GDM1 (cell line): ENCODE measurements around the gene CRTC1.

Source experiments
- DNase-seq: peaks from one replicate; lab custom pipeline; 2025; lab: John Stamatoyannopoulos, UW

CRTC1 gene

DNA sequence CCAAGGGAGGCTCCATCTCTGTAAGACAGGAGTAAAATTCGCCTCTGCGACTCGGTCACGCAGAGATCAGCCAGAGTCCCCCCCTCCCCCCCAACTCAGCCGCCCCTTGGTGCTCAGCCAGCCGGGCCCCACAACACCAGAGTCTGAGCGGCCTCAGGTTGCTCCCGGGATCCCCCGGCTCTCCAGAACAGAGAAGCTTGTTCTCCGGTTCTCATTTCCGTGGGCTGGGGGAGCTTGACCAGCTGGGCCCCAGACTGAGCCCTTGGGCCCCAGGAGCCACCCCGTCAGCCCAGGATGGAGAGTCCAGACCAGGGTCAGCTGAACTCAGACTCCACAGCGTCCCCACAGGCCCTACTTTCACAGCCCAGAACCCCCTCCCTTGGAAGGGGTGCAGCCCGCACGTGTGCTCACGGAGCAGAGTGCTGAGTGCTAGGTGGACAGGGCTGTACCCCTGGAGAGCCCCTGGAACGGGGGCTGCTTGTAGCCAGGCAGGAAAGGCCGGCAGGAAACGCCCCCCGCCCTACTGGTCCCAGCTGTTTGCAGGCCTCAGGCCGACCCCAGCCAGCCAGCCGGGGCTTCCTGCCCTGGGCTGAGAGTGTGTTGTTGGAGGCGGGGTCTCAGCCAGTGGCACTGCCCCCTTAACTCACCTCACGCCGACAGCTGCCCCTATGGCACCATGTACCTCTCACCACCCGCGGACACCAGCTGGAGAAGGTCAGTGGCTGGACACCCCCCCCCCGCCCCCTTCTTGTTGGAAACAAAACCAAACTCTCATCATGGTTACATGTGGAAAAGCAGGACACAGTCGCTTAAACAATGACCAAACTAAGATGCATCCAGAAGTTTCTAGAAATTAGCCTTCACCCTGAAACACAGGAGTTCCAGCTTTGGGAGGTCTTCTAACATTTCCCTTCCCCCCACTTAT is 63.2 kb downstream of the CRTC1 start:
- DNase-seq = no peak

DNA sequence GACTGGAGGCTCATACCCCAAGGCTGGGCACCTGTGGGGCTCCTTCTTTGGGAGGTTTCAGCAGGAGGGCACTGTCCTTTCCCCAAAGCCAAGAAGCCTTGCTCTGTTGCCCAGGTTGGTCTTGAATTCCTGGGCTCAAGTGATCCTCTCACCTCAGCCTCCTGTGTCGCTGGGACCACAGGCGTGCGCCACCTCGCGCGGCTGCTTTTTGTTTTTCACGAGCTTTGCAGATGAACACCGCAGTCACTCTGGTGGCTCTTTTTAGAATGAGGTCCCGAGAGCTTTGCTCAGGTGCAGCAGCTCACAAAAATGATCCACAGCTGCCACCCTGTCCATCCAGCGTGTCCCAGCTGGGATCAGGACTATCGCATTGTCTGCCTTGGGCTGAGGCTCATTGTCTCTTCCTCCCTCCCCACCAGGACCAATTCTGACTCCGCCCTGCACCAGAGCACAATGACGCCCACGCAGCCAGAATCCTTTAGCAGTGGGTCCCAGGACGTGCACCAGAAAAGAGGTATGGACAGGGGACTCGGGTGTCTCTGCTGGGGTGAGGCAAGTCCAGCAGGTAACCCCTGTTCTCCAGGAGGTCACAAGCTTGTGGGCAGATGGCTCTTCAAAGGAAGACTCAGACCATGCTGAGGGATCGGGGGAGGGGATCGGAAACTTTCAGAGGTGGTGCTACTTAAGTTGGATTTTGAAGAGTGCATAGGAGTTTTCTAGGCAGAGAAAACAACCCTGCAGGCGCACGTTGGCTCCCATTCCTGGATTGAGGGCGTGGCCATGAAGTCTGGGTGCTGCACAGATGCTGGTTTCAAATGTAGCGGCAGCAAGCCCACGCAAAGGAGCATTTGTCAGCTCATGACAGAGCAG is 66.1 kb downstream of the CRTC1 start:
- no peak for DNase-seq

DNA sequence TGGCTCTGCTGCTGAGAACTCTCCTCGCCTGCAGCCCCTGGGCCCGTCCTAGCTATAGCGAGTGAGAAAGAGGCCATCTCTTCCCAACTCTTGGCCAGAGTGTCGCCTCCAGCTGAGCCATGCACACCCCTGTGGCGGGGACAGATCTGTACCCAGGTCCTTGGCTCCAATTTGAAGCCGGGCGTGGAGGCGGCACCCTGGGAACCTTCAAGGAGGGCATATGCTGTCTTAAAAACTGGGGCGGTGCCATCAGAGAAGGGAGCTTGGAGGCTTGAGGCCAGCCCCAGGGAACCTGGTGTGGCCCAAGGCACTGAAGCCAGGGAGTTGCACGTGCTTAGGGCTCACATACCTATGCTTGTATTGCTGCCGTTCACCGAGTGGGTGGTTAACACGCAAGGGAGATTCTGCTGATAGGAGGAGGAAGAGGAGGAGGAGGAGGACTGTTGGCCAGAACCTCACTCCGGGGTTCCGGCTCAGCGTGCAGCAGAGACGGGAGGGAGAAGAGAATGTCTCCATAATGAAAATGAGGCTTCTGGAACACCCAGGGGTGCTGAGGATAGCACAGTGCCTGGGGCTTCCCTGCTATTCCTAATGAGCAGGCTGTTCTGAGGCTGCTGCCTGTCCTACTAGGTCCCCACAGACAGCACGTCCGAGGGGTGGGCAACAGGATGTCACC is 67.0 kb downstream of the CRTC1 start:
- DNase-seq = no peak

DNA sequence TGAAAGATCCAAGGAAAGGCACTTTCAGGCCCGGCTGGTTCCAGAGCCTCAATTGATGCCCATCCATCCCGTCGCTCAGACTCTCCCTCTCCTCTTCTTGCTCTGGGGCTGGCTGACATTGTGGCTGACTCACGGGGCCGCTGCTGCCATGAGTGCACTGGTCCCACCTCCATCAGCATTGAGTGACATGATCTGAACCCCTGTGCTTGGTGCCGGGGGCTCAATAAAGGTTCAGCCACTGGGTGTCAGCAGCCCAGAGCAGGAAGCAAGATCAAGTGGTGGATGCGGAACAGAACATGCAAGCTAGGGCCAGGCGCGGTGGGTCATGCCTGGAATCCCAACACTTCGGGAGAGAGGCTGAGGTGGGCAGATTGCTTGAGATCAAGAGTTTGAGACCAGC is 68.1 kb downstream of the CRTC1 start:
- DNase-seq = no peak

DNA sequence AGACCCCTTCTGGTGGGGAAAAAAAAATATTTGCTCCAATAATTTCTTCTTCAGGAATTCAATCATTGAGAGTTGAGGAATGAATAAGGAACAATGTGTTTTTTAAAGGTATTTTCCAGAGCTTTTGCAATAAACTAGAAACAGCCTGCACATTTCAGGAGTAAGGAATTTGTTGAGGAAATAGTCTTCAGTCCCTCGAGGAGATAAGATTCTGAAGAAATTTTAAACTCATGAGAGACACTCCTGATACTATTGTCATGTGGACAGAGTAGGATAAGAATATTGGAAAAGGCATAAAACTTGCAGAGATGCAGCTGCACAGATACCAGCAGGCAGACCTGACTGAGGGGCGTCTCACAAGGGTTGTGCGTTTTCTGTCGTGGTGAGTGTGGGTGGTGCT is 71.0 kb downstream of the CRTC1 start:
- no peak for DNase-seq

DNA sequence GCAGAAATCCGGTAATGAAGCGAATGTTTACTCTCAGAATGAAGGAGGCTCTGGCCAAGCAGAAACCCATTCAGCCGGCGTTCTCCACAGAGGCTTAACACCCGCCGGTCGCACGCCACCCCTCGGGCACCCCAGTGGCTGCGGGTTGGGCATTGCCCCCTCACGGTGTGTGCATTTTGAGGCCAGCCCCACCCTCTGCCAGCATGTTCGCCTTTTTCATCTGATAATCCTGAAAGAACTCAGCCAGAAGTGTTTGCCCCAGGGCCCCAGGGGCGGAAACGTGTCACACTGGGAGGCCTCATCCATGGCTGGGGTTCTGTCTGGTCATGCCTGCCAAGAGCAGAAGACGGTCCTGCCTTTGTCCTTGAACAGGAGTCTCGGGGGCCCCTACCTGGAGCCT is 73.4 kb downstream of the CRTC1 start:
- DNase-seq = no peak

DNA sequence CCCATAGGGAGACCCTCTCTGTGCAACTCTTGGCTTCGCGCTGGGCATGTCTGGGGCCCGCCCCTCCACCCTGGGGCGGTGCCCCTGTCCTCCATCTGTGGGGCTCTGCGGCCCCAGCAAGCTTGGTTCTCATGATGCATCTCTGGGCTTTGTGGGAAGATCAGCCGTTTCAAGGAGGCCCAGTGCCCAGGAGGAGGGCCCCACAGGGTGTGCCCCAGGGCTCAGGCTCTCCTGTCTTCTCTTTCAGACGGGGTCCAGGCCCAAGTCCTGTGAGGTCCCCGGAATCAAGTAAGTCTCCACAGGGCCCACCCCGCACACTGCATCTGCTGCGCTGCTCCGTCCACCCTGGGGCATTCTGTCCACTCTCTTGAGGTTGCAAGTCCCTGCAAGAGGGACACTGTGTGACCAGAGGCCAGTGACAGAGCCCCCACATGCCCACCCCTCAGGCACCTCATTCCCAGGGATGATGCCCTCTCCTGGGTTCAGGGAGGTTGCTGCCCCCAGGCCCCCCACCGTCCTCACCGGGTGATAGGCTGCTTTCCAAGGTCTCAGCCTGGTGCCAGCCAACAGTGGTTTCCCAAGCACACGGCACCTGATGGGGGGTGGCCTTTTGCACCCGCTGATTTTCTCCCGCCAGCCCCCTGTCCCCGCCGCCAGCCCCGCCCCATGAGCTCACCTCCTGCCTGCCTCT is 76.0 kb downstream of the CRTC1 start:
- no peak for DNase-seq

DNA sequence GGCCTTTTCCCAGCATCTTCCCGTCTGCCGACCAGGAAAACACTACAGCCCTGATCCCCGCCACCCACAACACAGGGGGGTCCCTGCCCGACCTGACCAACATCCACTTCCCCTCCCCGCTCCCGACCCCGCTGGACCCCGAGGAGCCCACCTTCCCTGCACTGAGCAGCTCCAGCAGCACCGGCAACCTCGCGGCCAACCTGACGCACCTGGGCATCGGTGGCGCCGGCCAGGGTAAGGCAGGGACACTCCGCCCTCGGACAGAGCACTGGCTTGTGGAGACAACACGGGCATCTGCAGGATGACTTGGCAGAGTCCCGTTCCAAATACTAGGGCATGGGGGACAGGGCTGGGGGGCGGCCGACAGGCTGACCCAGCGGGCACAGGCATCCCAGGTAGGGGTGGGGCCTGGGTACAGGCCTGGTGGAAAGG is 76.5 kb downstream of the CRTC1 start:
- no peak for DNase-seq

DNA sequence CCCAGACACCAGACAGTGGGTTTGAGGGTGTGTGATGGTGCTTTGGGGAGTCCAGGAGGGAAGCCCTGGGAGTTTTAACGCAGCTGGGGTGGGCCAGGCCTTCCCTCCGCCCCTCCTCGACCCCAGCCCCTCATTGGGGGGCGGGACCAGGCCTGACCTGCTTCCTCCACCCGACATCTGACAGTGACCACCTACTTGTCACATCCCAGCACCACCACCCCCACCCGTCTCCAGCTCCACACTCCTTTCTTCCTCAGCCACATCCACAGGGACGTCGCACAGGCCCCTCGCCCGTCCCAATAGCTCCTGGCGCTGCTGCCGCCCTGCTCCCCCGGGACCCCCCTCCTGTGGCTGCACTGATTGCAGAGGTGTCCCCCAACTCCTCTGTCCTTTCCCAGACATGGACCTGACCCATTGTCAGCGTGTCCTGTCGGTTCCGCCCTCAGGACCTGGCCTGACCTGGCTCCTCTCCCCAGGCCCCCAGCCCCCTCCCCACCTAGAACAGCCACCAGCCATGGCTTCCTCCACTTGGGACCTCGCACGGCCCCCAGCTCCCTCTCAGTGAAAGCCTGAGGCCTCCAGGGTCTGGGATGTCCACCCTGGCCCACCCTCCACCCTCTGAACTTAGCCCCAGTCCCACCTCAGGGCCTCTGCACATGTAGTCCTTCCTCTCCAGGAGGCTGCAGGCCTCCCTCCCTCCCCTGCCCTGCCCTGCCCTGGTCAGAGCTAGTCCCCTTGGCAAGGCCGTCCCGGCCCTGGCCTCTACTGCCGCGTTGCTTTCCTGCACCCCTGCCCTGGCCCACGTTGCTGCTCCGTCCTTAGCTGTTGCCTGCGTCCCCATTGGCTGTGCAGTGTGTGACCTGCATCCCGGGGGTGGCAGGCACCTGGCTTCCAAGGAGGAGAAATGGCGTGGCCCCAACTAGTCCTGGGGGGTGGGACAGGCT is 77.2 kb downstream of the CRTC1 start:
- DNase-seq = no peak

DNA sequence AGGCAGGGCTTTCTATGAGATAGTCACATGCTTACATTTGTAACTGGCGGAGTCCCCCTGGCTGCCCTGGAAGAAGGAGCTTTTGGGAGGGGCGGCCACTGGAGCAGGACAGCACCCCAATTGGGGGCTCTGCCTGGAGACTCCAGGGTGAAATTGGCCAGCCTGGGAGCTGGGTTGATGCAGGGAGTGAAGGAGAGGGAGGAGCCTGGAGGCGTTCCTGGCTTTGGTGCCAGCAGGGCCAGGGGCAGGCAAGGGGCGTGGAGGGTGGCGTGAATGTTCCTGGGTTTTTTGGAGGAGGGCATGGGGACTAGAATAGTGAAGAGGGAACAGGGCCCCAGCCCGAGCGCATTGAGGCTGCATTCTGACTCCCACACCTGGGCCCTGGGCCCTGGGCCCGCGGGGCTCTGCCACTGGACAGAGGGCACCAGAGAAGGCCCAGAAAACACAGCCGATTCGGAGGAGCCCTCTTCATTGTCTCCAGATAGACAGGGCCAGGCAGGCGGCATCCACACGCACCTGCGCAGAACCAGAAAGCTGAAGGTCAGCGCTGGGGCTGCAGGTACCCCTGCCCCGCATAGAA is 78.1 kb downstream of the CRTC1 start:
- DNase-seq = no peak

DNA sequence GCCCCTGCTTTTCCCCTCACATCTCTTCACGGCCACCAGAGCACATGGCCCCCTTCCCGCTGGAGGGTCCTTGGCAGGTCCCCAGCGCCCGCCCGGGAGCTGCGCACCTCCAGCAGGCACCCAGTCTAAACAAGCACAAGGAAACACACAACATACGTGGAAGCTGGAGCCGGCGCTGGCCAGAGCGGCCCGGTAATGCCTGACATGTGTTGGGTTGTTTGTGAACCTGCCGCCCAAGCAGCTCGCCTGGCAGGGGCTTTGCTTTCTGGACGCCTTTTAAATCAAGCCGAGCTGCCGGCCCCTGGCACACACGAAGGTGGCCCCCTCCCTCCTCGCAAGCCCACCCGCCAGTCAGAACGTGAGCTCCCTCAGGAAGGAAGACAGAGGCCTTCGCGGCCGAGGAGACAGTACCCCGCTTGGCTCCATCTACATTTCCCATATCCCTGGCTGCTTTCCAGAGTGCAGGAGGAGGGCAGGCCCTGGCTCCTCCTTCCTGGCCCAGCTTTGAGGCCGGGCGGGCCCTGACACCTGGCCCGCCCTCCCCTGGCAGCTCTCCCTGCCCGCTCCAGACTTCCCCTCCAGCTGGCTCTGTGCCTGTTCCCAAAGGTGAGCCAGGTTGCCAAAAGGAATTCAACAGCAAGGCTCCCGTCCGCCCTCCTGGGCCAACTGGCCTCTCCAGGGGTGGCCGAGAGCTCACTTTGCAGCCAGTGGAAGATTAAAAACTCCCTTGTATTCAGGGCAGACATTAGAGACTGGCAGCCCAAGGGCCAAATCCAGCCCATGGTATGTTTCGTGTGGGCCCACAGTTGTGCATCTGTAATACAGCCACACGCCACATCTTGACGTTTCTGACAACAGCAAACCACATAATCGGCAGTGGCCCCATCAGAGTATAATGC is 78.9 kb downstream of the CRTC1 start:
- no peak for DNase-seq

DNA sequence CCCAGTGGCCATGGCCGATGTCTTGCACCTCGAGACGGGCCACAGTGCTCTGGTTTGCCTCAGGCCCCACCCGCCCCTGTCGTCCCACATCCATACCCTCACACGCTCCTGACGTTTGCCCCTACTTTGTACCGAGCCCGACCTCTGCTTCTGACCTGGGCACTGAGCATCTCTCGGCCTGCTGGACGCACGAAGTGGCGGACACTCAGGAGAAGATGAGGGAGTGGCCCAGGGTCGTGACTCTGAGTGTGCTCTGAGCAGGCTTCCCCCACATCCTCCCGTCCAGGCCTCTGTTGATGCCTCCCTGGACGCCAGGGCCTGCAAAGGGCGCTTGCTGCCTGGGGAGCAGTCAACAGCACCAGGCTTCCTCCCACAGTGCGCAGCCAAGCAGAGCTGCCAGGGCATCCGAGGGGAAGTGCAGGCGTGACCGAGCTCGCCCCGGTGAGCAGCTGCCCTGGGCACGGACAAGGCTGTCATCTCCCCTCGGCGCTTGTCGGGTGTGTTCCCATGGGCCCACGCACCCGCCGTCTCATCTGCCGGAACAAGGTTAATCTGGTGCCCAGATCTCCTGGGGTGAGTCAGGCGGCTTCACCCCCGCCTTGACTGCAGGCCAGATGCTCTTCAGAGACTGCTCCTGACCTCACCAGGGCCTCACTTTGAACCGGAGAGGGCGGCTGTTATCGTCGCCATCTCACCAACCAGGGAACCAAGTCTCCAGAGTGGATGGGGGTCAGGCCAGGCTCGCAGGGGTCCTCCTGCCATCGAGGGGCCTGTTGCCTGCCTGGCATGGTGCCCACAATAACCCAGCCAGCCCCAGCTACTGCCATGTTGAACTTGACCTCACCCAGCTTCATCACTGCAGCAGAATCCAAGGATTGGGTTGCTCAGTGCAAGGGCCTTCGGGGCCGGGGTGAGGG is 80.5 kb downstream of the CRTC1 start:
- no peak for DNase-seq

DNA sequence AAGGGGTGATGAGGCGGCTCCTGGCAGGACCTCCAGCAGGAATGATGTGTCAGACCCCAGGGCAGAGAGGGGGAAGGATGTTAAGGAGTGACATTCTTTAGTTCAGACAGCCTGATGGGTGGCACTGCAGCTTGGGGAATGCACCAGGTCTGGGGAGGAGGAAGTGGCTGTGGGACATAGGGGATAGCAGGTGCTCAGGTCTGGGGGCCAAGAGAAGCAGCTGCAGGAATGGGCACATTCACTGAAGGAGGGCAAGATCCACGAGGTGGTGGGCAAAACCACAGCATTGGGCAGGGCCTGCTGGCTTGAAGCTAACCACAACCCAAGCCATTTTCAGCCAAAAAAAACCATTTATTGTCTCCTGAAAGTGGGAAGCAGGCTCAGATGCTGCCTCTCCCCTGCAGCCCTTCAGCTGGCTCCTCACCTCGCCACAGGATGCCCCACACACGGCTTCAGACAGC is 81.1 kb downstream of the CRTC1 start:
- DNase-seq = no peak

DNA sequence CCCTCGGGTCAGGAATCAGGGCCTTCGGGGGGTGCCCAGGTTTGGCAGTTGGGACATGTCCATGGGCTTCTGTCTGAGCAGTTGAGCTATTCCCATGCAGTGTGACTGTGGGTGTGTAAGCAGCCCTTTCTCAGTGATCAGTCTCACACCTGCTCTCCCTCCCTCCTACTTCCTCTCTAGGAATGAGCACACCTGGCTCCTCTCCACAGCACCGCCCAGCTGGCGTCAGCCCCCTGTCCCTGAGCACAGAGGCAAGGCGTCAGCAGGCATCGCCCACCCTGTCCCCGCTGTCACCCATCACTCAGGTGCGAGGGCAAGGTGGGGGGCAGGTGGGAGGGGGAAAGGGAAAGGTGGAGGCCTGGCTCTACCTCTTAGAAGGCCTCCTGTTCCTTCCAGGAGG is 81.7 kb downstream of the CRTC1 start:
- DNase-seq = no peak

DNA sequence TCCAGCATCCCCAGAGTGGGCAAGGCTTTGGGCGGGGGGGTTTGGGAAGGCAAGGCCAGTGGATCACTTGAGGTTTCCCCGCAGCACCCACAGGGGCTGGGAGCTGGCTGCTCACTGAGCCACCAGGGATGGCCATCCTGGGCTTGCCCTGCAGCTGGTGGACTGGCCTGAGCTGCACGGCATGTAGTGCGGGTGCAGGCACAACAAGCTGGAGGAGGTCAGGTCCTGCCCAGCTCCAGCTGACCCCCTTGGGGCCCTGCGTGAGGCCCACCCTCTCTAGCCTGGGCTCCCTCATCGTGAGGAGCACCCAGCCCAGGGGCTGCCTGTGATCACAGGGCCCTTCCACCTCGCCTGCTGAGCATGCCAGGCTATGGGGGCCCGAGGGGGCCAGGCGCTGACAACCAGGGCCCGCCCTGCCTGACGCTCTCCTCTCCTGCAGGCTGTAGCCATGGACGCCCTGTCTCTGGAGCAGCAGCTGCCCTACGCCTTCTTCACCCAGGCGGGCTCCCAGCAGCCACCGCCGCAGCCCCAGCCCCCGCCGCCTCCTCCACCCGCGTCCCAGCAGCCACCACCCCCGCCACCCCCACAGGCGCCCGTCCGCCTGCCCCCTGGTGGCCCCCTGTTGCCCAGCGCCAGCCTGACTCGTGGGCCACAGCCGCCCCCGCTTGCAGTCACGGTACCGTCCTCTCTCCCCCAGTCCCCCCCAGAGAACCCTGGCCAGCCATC is 84.7 kb downstream of the CRTC1 start:
- DNase-seq = no peak

DNA sequence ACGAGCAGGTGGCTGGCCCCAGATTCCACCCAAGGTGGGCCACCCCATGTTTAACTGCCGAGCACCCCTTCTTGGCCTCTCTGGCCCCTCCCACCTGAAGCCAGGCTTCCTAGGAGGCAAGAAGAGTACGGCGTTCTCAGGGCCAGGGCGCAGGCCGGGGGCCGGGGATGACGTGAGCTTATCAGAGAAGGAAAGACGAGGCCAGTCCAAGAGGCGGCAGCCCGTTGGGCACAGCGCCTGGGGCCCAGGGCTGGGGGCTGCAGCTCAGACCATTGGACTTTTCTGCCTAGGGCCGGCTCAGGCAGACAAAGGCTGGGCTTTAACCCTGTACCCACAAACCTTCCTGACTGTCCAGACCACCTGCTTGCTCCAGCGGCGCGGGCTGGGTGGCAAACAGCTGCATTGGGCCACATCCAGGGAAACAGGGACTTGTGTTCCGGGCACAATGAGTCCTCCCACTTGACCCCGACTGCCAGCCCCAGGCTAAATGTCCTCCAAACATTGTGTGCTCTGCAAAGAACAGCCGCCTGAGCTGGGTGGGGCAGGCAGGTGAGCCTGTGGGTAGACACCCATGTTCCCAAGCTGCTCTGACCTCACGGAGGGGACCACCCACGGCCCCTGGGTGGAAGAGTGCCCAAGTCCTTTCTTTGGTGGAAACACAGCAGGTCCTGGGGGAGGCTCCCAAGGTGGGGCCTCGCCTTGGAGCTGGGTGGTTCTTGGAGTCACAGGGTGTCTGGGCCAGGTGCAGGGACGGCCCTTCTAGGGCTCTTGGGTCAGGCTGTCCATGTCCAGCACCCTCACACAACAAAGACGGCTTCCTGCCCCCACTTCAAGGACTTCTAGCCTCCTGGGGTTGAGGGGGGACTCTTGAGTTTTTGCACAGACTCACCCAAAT is 85.8 kb downstream of the CRTC1 start:
- DNase-seq = no peak
